Activated T-helper 1 cell treated with anti-CD3 and anti-CD28 coated beads, Interleukin-12 subunit alpha, Interleukin-12 subunit beta, Interleukin-2, Interleukin-4 antibody, amounts not matched to agents 30 ng/mL and 10 ng/mL and 1 ng/mL, durations not matched to agents 14 hours and 24 hours and 36 hours (primary cell): Measurements from ENCODE around the gene CYB5B. TPM values are rescaled to one million over a fixed set of nuclear protein-coding genes. Genes with fewer than 3 reads are reported as not detected.
A peak's percentile ranks its signal among the peaks of the same experiment; 100 is the strongest.

Source experiments
- DNase-seq: peaks from one replicate; pipeline ENCODE4 v3.0.0; 2021; ENCODE audit warnings: low spot score
- H3K27ac Mint-ChIP-seq: one replicate; pipeline ENCODE4 v1.8.0; 2021; ENCODE audit warnings: mild to moderate bottlenecking, mixed read lengths
- H3K27me3 Mint-ChIP-seq: one replicate; pipeline ENCODE4 v1.8.0; 2022; ENCODE audit warnings: mild to moderate bottlenecking, moderate library complexity, mixed read lengths; ENCODE audit not compliant: insufficient read depth
- H3K36me3 Mint-ChIP-seq: one replicate; pipeline ENCODE4 v1.8.0; 2021; ENCODE audit warnings: low read depth, mixed read lengths
- H3K4me1 Mint-ChIP-seq: one replicate; pipeline ENCODE4 v1.8.0; 2021; ENCODE audit warnings: low read depth, mixed read lengths
- H3K4me3 Mint-ChIP-seq: one replicate; pipeline ENCODE4 v1.8.0; 2021; ENCODE audit warnings: mild to moderate bottlenecking, moderate library complexity, mixed read lengths
- H3K9me3 Mint-ChIP-seq: one replicate; pipeline ENCODE4 v1.8.0; 2021; ENCODE audit warnings: mixed read lengths
- intact Hi-C: fragments of 100-400 bp; cut with micrococcal nuclease; formaldehyde crosslinking; loops from one replicate; pipeline ENCODE4 v1.15.1; 2024
- total RNA-seq: library from RNA; stranded (reverse); gene quantifications from 2 replicates; pipeline ENCODE4 v1.2.3, GENCODE V29; 2022

Gene CYB5B
- total RNA-seq, 1 donor from 2014 or later, result 166 TPM

- intact Hi-C loops, result no loop called here
- no peak for DNase-seq
- Mint-ChIP-seq H3K4me1 (no peaks in the 10 kb centered on the region), H3K27me3 (peaks cover 3% of the 10 kb centered on the region), H3K4me3 (no peak overlapping the region), H3K9me3 (no peaks in the 10 kb centered on the region), H3K27ac (no peak overlapping the region), H3K36me3 (no peaks in the 10 kb centered on the region)
Measured at GRCh38 chr16:69486272-69486671, 61.9 kb downstream of the CYB5B start.

- Mint-ChIP-seq H3K27ac (no peak overlapping the region), H3K27me3 (peaks cover 3% of the 10 kb centered on the region), H3K36me3 (no peaks in the 10 kb centered on the region), H3K4me3 (no peak overlapping the region), H3K4me1 (no peaks in the 10 kb centered on the region), H3K9me3 (no peaks in the 10 kb centered on the region)
- intact Hi-C loops, result no loop called here
- DNase-seq, result no peak
Measured at GRCh38 chr16:69486724-69487123, 62.3 kb downstream of the CYB5B start.

- H3K27me3 Mint-ChIP-seq, result no peaks in the 10 kb centered on the region
- H3K36me3 Mint-ChIP-seq, result no peaks in the 10 kb centered on the region
- no peaks in the 10 kb centered on the region for H3K4me1 Mint-ChIP-seq
- H3K27ac Mint-ChIP-seq, result no peak overlapping the region
- intact Hi-C loops, result loop anchor here (10.0 kb wide), 1 partner anchor 194 kb away; no protein-coding TSS in a partner anchor
- no peak for DNase-seq
- H3K4me3 Mint-ChIP-seq, result no peak overlapping the region
- H3K9me3 Mint-ChIP-seq, result no peaks in the 10 kb centered on the region
Measured at GRCh38 chr16:69490707-69491324, 66.4 kb downstream of the CYB5B start.

- intact Hi-C loops, result loop anchor here (1.0 to 10.0 kb wide), 2 partner anchors 72 to 190 kb away; no protein-coding TSS in a partner anchor
- DNase-seq, result peak; percentile 10
- no peaks in the 10 kb centered on the region for H3K36me3 Mint-ChIP-seq
- H3K27me3 Mint-ChIP-seq, result peaks cover 2% of the 10 kb centered on the region
- peaks cover 8% of the 10 kb centered on the region for H3K4me1 Mint-ChIP-seq
- H3K9me3 Mint-ChIP-seq, result no peaks in the 10 kb centered on the region
- no peak overlapping the region for H3K4me3 Mint-ChIP-seq
- no peak overlapping the region for H3K27ac Mint-ChIP-seq
Measured at GRCh38 chr16:69494991-69495392, 70.6 kb downstream of the CYB5B start.

GRCh38 chr16:69495821-69496220 is 71.4 kb downstream of the CYB5B start:
- Mint-ChIP-seq H3K4me3 (no peak overlapping the region), H3K4me1 (peaks cover 8% of the 10 kb centered on the region), H3K9me3 (no peaks in the 10 kb centered on the region), H3K27ac (no peak overlapping the region), H3K27me3 (peaks cover 2% of the 10 kb centered on the region), H3K36me3 (no peaks in the 10 kb centered on the region)
- intact Hi-C loops, result loop anchor here (1.0 to 10.0 kb wide), 2 partner anchors 71 to 189 kb away; no protein-coding TSS in a partner anchor
- DNase-seq, result no peak

- Mint-ChIP-seq H3K9me3 (no peaks in the 10 kb centered on the region), H3K27ac (no peak overlapping the region), H3K36me3 (no peaks in the 10 kb centered on the region), H3K27me3 (peaks cover 2% of the 10 kb centered on the region), H3K4me1 (peaks cover 8% of the 10 kb centered on the region), H3K4me3 (no peak overlapping the region)
- intact Hi-C loops, result loop anchor here (10.0 kb wide), 1 partner anchor 188 kb away; no protein-coding TSS in a partner anchor
- no peak for DNase-seq
Measured at GRCh38 chr16:69496376-69496775, 72.0 kb downstream of the CYB5B start.

- Mint-ChIP-seq H3K36me3 (no peaks in the 10 kb centered on the region), H3K27me3 (peaks cover 2% of the 10 kb centered on the region), H3K4me3 (no peak overlapping the region), H3K9me3 (no peaks in the 10 kb centered on the region), H3K4me1 (peaks cover 11% of the 10 kb centered on the region), H3K27ac (no peak overlapping the region)
- no peak for DNase-seq
- intact Hi-C loops, result loop anchor here (10.0 kb wide), 1 partner anchor 188 kb away; no protein-coding TSS in a partner anchor
Measured at GRCh38 chr16:69496896-69497295, 72.5 kb downstream of the CYB5B start.

GRCh38 chr16:69497876-69498596 is 73.6 kb downstream of the CYB5B start:
- H3K36me3 Mint-ChIP-seq, result no peaks in the 10 kb centered on the region
- H3K4me1 Mint-ChIP-seq, result peaks cover 16% of the 10 kb centered on the region
- H3K4me3 Mint-ChIP-seq, result no peak overlapping the region
- intact Hi-C loops, result loop anchor here (10.0 kb wide), 1 partner anchor 187 kb away; no protein-coding TSS in a partner anchor
- no peak overlapping the region for H3K27ac Mint-ChIP-seq
- no peak for DNase-seq
- H3K9me3 Mint-ChIP-seq, result no peaks in the 10 kb centered on the region
- peaks cover 2% of the 10 kb centered on the region for H3K27me3 Mint-ChIP-seq

- H3K4me1 Mint-ChIP-seq, result peaks cover 16% of the 10 kb centered on the region
- H3K27ac Mint-ChIP-seq, result no peak overlapping the region
- H3K36me3 Mint-ChIP-seq, result no peaks in the 10 kb centered on the region
- H3K9me3 Mint-ChIP-seq, result no peaks in the 10 kb centered on the region
- intact Hi-C loops, result loop anchor here (10.0 kb wide), 1 partner anchor 186 kb away; no protein-coding TSS in a partner anchor
- DNase-seq, result no peak
- peaks cover 2% of the 10 kb centered on the region for H3K27me3 Mint-ChIP-seq
- no peak overlapping the region for H3K4me3 Mint-ChIP-seq
Measured at GRCh38 chr16:69498926-69499325, 74.5 kb downstream of the CYB5B start.

GRCh38 chr16:69499541-69500230 is 75.3 kb downstream of the CYB5B start:
- Mint-ChIP-seq H3K36me3 (no peaks in the 10 kb centered on the region), H3K4me1 (peaks cover 16% of the 10 kb centered on the region), H3K27me3 (peaks cover 2% of the 10 kb centered on the region), H3K27ac (no peak overlapping the region), H3K9me3 (no peaks in the 10 kb centered on the region), H3K4me3 (no peak overlapping the region)
- intact Hi-C loops, result loop anchor here (10.0 kb wide), 1 partner anchor 185 kb away; no protein-coding TSS in a partner anchor
- no peak for DNase-seq

- H3K4me3 Mint-ChIP-seq, result no peak overlapping the region
- no peaks in the 10 kb centered on the region for H3K36me3 Mint-ChIP-seq
- peaks cover 16% of the 10 kb centered on the region for H3K4me1 Mint-ChIP-seq
- no peak overlapping the region for H3K27ac Mint-ChIP-seq
- H3K9me3 Mint-ChIP-seq, result no peaks in the 10 kb centered on the region
- intact Hi-C loops, result no loop called here
- no peak for DNase-seq
- peaks cover 2% of the 10 kb centered on the region for H3K27me3 Mint-ChIP-seq
Measured at GRCh38 chr16:69500496-69500895, 76.1 kb downstream of the CYB5B start.

GRCh38 chr16:69501956-69502745 is 77.7 kb downstream of the CYB5B start:
- Mint-ChIP-seq H3K27ac (no peak overlapping the region), H3K4me3 (no peak overlapping the region), H3K9me3 (no peaks in the 10 kb centered on the region), H3K36me3 (no peaks in the 10 kb centered on the region), H3K4me1 (peaks cover 11% of the 10 kb centered on the region), H3K27me3 (peaks cover under 1% of the 10 kb centered on the region)
- intact Hi-C loops, result no loop called here
- DNase-seq, result no peak
